Measurements from ENCODE around the gene ACAA1.

The ACAA1 gene

GRCh38 chr3:38115645-38116427, 21.1 kb downstream of the ACAA1 start:
- H3K4me3 ChIP-seq (ENCODE audit: control insufficient read depth in 1 of 7, extremely low read depth in 1 of 7, insufficient read depth in 4 of 7, low read depth in 2 of 7, low read length in 6 of 7): no peak overlapping the region
- WGBS (ENCODE audit: insufficient coverage): 58% methylated on average over 7 of the region's 9 CpGs
- no peak for DNase-seq
- H3K4me1 ChIP-seq (ENCODE audit: control extremely low read depth in 1 of 4, control insufficient read depth in 4 of 4, insufficient read depth in 4 of 4, low read length in 3 of 4): peaks cover 0 to 23% (median 10%) of the 10 kb centered on the region in 4 experiments
- peaks cover 0 to 23% (median 10%) of the 10 kb centered on the region in 4 experiments for H3K36me3 ChIP-seq (ENCODE audit: control insufficient read depth in 4 of 4, insufficient read depth in 4 of 4, low read length in 3 of 4)
- H3K27me3 ChIP-seq (replicated peaks in 2 of 5; ENCODE audit: control insufficient read depth in 4 of 5, insufficient read depth in 5 of 5, low read length in 4 of 5): no peaks in the 10 kb centered on the region
- no peaks in the 10 kb centered on the region for H3K9me3 ChIP-seq (ENCODE audit: control extremely low read depth in 1 of 5, control insufficient read depth in 4 of 5, insufficient read depth in 2 of 5, low read depth in 1 of 5, low read length in 4 of 5)
- no peak overlapping the region for H3K27ac ChIP-seq (ENCODE audit: insufficient read depth in 1 of 2, low read depth in 1 of 2, low read length in 2 of 2, poor library complexity in 1 of 2, severe bottlenecking in 2 of 2)
- ChIA-PET POLR2A (no interaction called here), CTCF (interaction anchor here (0.7 to 8.2 kb wide), 9 partner anchors 12 to 365 kb away, joined by 3 to 54 read pairs (median 4); partner anchors contain the start of genes OXSR1 and XYLB)

GRCh38 chr3:38114875-38115644, 21.9 kb downstream of the ACAA1 start:
- Histone ChIP-seq H3K27me3 (replicated peaks in 2 of 5; ENCODE audit: control insufficient read depth in 4 of 5, insufficient read depth in 5 of 5, low read length in 4 of 5) (no peaks in the 10 kb centered on the region), H3K9me3 (ENCODE audit: control extremely low read depth in 1 of 5, control insufficient read depth in 4 of 5, insufficient read depth in 2 of 5, low read depth in 1 of 5, low read length in 4 of 5) (no peaks in the 10 kb centered on the region), H3K27ac (ENCODE audit: insufficient read depth in 1 of 2, low read depth in 1 of 2, low read length in 2 of 2, poor library complexity in 1 of 2, severe bottlenecking in 2 of 2) (no peak overlapping the region), H3K4me1 (ENCODE audit: control extremely low read depth in 1 of 4, control insufficient read depth in 4 of 4, insufficient read depth in 4 of 4, low read length in 3 of 4) (peaks cover 0 to 25% (median 10%) of the 10 kb centered on the region in 4 experiments), H3K4me3 (ENCODE audit: control insufficient read depth in 1 of 7, extremely low read depth in 1 of 7, insufficient read depth in 4 of 7, low read depth in 2 of 7, low read length in 6 of 7) (no peak overlapping the region), H3K36me3 (ENCODE audit: control insufficient read depth in 4 of 4, insufficient read depth in 4 of 4, low read length in 3 of 4) (peaks cover 0 to 16% (median 5%) of the 10 kb centered on the region in 4 experiments)
- ChIA-PET POLR2A (interaction anchor here (0.7 kb wide), 1 partner anchor 13 kb away, joined by 3 read pairs; no protein-coding TSS in a partner anchor), CTCF (interaction anchor here (1.2 to 8.2 kb wide), 5 partner anchors 13 to 366 kb away, joined by 3 to 54 read pairs (median 15); partner anchors contain the start of gene XYLB)
- 93% methylated on average over 12 of the region's 13 CpGs for WGBS (ENCODE audit: insufficient coverage)
- DNase-seq: no peak

- Histone ChIP-seq H3K36me3 (ENCODE audit: control insufficient read depth in 4 of 4, insufficient read depth in 4 of 4, low read length in 3 of 4) (peaks cover 0 to 11% (median 2%) of the 10 kb centered on the region in 4 experiments), H3K4me1 (ENCODE audit: control extremely low read depth in 1 of 4, control insufficient read depth in 4 of 4, insufficient read depth in 4 of 4, low read length in 3 of 4) (peaks cover 0 to 33% (median 18%) of the 10 kb centered on the region in 4 experiments), H3K4me3 (ENCODE audit: control insufficient read depth in 1 of 7, extremely low read depth in 1 of 7, insufficient read depth in 4 of 7, low read depth in 2 of 7, low read length in 6 of 7) (no peak overlapping the region), H3K27ac (ENCODE audit: insufficient read depth in 1 of 2, low read depth in 1 of 2, low read length in 2 of 2, poor library complexity in 1 of 2, severe bottlenecking in 2 of 2) (no peak overlapping the region), H3K27me3 (replicated peaks in 2 of 5; ENCODE audit: control insufficient read depth in 4 of 5, insufficient read depth in 5 of 5, low read length in 4 of 5) (no peaks in the 10 kb centered on the region), H3K9me3 (ENCODE audit: control extremely low read depth in 1 of 5, control insufficient read depth in 4 of 5, insufficient read depth in 2 of 5, low read depth in 1 of 5, low read length in 4 of 5) (no peaks in the 10 kb centered on the region)
- ChIA-PET POLR2A (interaction anchor here (0.7 kb wide), 1 partner anchor 12 kb away, joined by 3 read pairs; no protein-coding TSS in a partner anchor), CTCF (interaction anchor here (8.2 kb wide), 1 partner anchor 231 kb away, joined by 54 read pairs; the partner anchor contains the start of gene XYLB)
- no peak for DNase-seq
- WGBS (ENCODE audit: insufficient coverage): 91% methylated on average over 10 of the region's 13 CpGs
These were observed 22.7 kb downstream of the ACAA1 start for GRCh38 chr3:38114052-38114874.

GRCh38 chr3:38112378-38112761, 24.6 kb downstream of the ACAA1 start:
- H3K27me3 ChIP-seq (replicated peaks in 2 of 5; ENCODE audit: control insufficient read depth in 4 of 5, insufficient read depth in 5 of 5, low read length in 4 of 5): no peaks in the 10 kb centered on the region
- 100% methylated on average over 2 of the region's 7 CpGs for WGBS (ENCODE audit: insufficient coverage)
- H3K36me3 ChIP-seq (ENCODE audit: control insufficient read depth in 4 of 4, insufficient read depth in 4 of 4, low read length in 3 of 4): no peaks in the 10 kb centered on the region
- no peaks in the 10 kb centered on the region for H3K9me3 ChIP-seq (ENCODE audit: control extremely low read depth in 1 of 5, control insufficient read depth in 4 of 5, insufficient read depth in 2 of 5, low read depth in 1 of 5, low read length in 4 of 5)
- H3K27ac ChIP-seq (ENCODE audit: insufficient read depth in 1 of 2, low read depth in 1 of 2, low read length in 2 of 2, poor library complexity in 1 of 2, severe bottlenecking in 2 of 2): no peak overlapping the region
- H3K4me1 ChIP-seq (ENCODE audit: control extremely low read depth in 1 of 4, control insufficient read depth in 4 of 4, insufficient read depth in 4 of 4, low read length in 3 of 4): peaks cover 0 to 52% (median 37%) of the 10 kb centered on the region in 4 experiments
- CTCF ChIA-PET: interaction anchor here (1.0 to 7.2 kb wide), 2 partner anchors 7 to 231 kb away, joined by 3 to 39 read pairs; no protein-coding TSS in a partner anchor
- H3K4me3 ChIP-seq (ENCODE audit: control insufficient read depth in 1 of 7, extremely low read depth in 1 of 7, insufficient read depth in 4 of 7, low read depth in 2 of 7, low read length in 6 of 7): no peak overlapping the region
- DNase-seq: no peak
- POLR2A ChIA-PET: interaction anchor here (0.6 to 1.4 kb wide), 2 partner anchors 9 to 24 kb away, joined by 3 read pairs; partner anchors contain the start of gene ACAA1

- ChIA-PET CTCF (interaction anchor here (1.0 to 7.2 kb wide), 4 partner anchors 8 to 232 kb away, joined by 3 to 39 read pairs (median 3); no protein-coding TSS in a partner anchor), POLR2A (interaction anchor here (0.6 to 1.4 kb wide), 2 partner anchors 9 to 25 kb away, joined by 3 read pairs; partner anchors contain the start of gene ACAA1)
- 84% methylated on average over 12 of the region's 16 CpGs for WGBS (ENCODE audit: insufficient coverage)
These were observed 25.1 kb downstream of the ACAA1 start for GRCh38 chr3:38111696-38112377.

GRCh38 chr3:38111201-38111600, 25.7 kb downstream of the ACAA1 start:
- ChIA-PET CTCF (interaction anchor here (1.0 to 7.2 kb wide), 4 partner anchors 8 to 233 kb away, joined by 3 to 39 read pairs (median 3); no protein-coding TSS in a partner anchor), POLR2A (interaction anchor here (1.4 kb wide), 1 partner anchor 10 kb away, joined by 3 read pairs; no protein-coding TSS in a partner anchor)
- Histone ChIP-seq H3K4me3 (ENCODE audit: control insufficient read depth in 1 of 7, extremely low read depth in 1 of 7, insufficient read depth in 4 of 7, low read depth in 2 of 7, low read length in 6 of 7) (no peak overlapping the region), H3K36me3 (ENCODE audit: control insufficient read depth in 4 of 4, insufficient read depth in 4 of 4, low read length in 3 of 4) (no peaks in the 10 kb centered on the region), H3K9me3 (ENCODE audit: control extremely low read depth in 1 of 5, control insufficient read depth in 4 of 5, insufficient read depth in 2 of 5, low read depth in 1 of 5, low read length in 4 of 5) (no peaks in the 10 kb centered on the region), H3K27ac (ENCODE audit: insufficient read depth in 1 of 2, low read depth in 1 of 2, low read length in 2 of 2, poor library complexity in 1 of 2, severe bottlenecking in 2 of 2) (no peak overlapping the region), H3K4me1 (ENCODE audit: control extremely low read depth in 1 of 4, control insufficient read depth in 4 of 4, insufficient read depth in 4 of 4, low read length in 3 of 4) (peaks cover 0 to 57% (median 40%) of the 10 kb centered on the region in 4 experiments), H3K27me3 (replicated peaks in 2 of 5; ENCODE audit: control insufficient read depth in 4 of 5, insufficient read depth in 5 of 5, low read length in 4 of 5) (no peaks in the 10 kb centered on the region)
- 100% methylated on average over 1 of the region's 4 CpGs for WGBS (ENCODE audit: insufficient coverage)
- no peak for DNase-seq

More at GRCh38 chr3:38111696-38112377, 25.1 kb downstream of the ACAA1 start:
- H3K4me3 ChIP-seq (ENCODE audit: control insufficient read depth in 1 of 7, extremely low read depth in 1 of 7, insufficient read depth in 4 of 7, low read depth in 2 of 7, low read length in 6 of 7): no peak overlapping the region
- DNase-seq: peak in 2 of 3 donors; percentile 15 to 23
- no peak overlapping the region for H3K27ac ChIP-seq (ENCODE audit: insufficient read depth in 1 of 2, low read depth in 1 of 2, low read length in 2 of 2, poor library complexity in 1 of 2, severe bottlenecking in 2 of 2)
- H3K27me3 ChIP-seq (replicated peaks in 2 of 5; ENCODE audit: control insufficient read depth in 4 of 5, insufficient read depth in 5 of 5, low read length in 4 of 5): no peaks in the 10 kb centered on the region
- H3K4me1 ChIP-seq (ENCODE audit: control extremely low read depth in 1 of 4, control insufficient read depth in 4 of 4, insufficient read depth in 4 of 4, low read length in 3 of 4): peaks cover 0 to 56% (median 40%) of the 10 kb centered on the region in 4 experiments
- H3K9me3 ChIP-seq (ENCODE audit: control extremely low read depth in 1 of 5, control insufficient read depth in 4 of 5, insufficient read depth in 2 of 5, low read depth in 1 of 5, low read length in 4 of 5): no peaks in the 10 kb centered on the region
- H3K36me3 ChIP-seq (ENCODE audit: control insufficient read depth in 4 of 4, insufficient read depth in 4 of 4, low read length in 3 of 4): no peaks in the 10 kb centered on the region

Measured in common myeloid progenitor, CD34-positive (primary cell).